ENCODE measurements around the gene CREBBP.

CREBBP gene

GRCh38 chr16:3720418-3720817 lies 160.1 kb downstream of the CREBBP start:
- no peak overlapping the region for H4K91ac ChIP-seq (ENCODE audit: low read length)
- H2AFZ ChIP-seq (ENCODE audit: low read depth, low read length), result no peak overlapping the region
- no peak for DNase-seq
- H3K4me3 ChIP-seq (ENCODE audit: insufficient read depth in 1 of 2, low read depth in 1 of 2, low read length in 2 of 2), result no peak overlapping the region
- H2BK120ac ChIP-seq (ENCODE audit: low read depth, low read length), result no peak overlapping the region
- WGBS, result 98% methylated on average over 9 of the region's 11 CpGs
- no peak overlapping the region for H3K4me2 ChIP-seq (ENCODE audit: low read length, poor library complexity, severe bottlenecking)
- peaks cover 8% of the 10 kb centered on the region for H3K79me1 ChIP-seq (replicated peaks; ENCODE audit: low read length, poor library complexity, severe bottlenecking)
- no peak overlapping the region for H3K14ac ChIP-seq (ENCODE audit: low read length in 2 of 2)
- no peak overlapping the region for H2BK5ac ChIP-seq (ENCODE audit: low read depth, low read length, poor library complexity, severe bottlenecking)
- no peak overlapping the region for H3K9ac ChIP-seq (ENCODE audit: low read length)
- no peak overlapping the region for H2BK15ac ChIP-seq (ENCODE audit: low read depth, poor library complexity, severe bottlenecking)
- no peak overlapping the region for H2BK12ac ChIP-seq (ENCODE audit: low read length in 2 of 2)
- H3K27me3 ChIP-seq (ENCODE audit: control insufficient read depth in 1 of 2, insufficient read depth in 1 of 2, low read length in 2 of 2), result no peaks in the 10 kb centered on the region
- no peak overlapping the region for H2AK5ac ChIP-seq (ENCODE audit: low read length, severe bottlenecking)
- H4K8ac ChIP-seq (ENCODE audit: low read length), result no peak overlapping the region
- no peak overlapping the region for H3K18ac ChIP-seq (ENCODE audit: low read depth in 1 of 2, low read length in 2 of 2)
- H3K36me3 ChIP-seq (ENCODE audit: control insufficient read depth in 1 of 2, insufficient read depth in 2 of 2, low read depth in 1 of 2, low read length in 2 of 2), result peaks cover 3 to 14% of the 10 kb centered on the region in 2 experiments
- H3K4me1 ChIP-seq (ENCODE audit: control insufficient read depth, insufficient read depth, low read depth, low read length), result peaks cover 9% of the 10 kb centered on the region
- H3K4ac ChIP-seq (ENCODE audit: low read depth in 1 of 2, low read length in 2 of 2), result no peak overlapping the region
- H3K23ac ChIP-seq (ENCODE audit: low read length in 2 of 2), result no peak overlapping the region
- no peak overlapping the region for H3K27ac ChIP-seq (ENCODE audit: low read length, poor library complexity, severe bottlenecking)
- no peaks in the 10 kb centered on the region for H3K9me3 ChIP-seq (ENCODE audit: control insufficient read depth, low read length)

- Histone ChIP-seq H3K4me3 (ENCODE audit: insufficient read depth in 1 of 2, low read depth in 1 of 2, low read length in 2 of 2) (no peak overlapping the region), H3K4me1 (ENCODE audit: control insufficient read depth, insufficient read depth, low read depth, low read length) (peaks cover 9% of the 10 kb centered on the region), H2AK5ac (ENCODE audit: low read length, severe bottlenecking) (no peak overlapping the region), H2BK15ac (ENCODE audit: low read depth, poor library complexity, severe bottlenecking) (no peak overlapping the region), H3K4me2 (ENCODE audit: low read length, poor library complexity, severe bottlenecking) (no peak overlapping the region), H3K14ac (ENCODE audit: low read length in 2 of 2) (no peak overlapping the region), H3K79me1 (replicated peaks; ENCODE audit: low read length, poor library complexity, severe bottlenecking) (peaks cover 19% of the 10 kb centered on the region), H3K36me3 (ENCODE audit: control insufficient read depth in 1 of 2, insufficient read depth in 2 of 2, low read depth in 1 of 2, low read length in 2 of 2) (peaks cover 4 to 7% of the 10 kb centered on the region in 2 experiments), H2BK12ac (ENCODE audit: low read length in 2 of 2) (no peak overlapping the region), H3K27ac (ENCODE audit: low read length, poor library complexity, severe bottlenecking) (no peak overlapping the region), H3K18ac (ENCODE audit: low read depth in 1 of 2, low read length in 2 of 2) (no peak overlapping the region), H3K9me3 (ENCODE audit: control insufficient read depth, low read length) (no peaks in the 10 kb centered on the region), H3K27me3 (ENCODE audit: control insufficient read depth in 1 of 2, insufficient read depth in 1 of 2, low read length in 2 of 2) (no peaks in the 10 kb centered on the region), H4K8ac (ENCODE audit: low read length) (peak overlapping the region; percentile 96), H3K9ac (ENCODE audit: low read length) (no peak overlapping the region), H3K23ac (ENCODE audit: low read length in 2 of 2) (no peak overlapping the region), H2AFZ (ENCODE audit: low read depth, low read length) (no peak overlapping the region), H2BK120ac (ENCODE audit: low read depth, low read length) (no peak overlapping the region), H3K4ac (ENCODE audit: low read depth in 1 of 2, low read length in 2 of 2) (peak overlapping the region in 1 of 2 experiments; percentile 81), H2BK5ac (ENCODE audit: low read depth, low read length, poor library complexity, severe bottlenecking) (no peak overlapping the region), H4K91ac (ENCODE audit: low read length) (no peak overlapping the region)
- DNase-seq, result no peak
- 100% methylated on average over 7 of the region's 10 CpGs for WGBS
Measured at GRCh38 chr16:3718628-3719027, 161.9 kb downstream of the CREBBP start.

- peak overlapping the region; percentile 21 for H2BK5ac ChIP-seq (ENCODE audit: low read depth, low read length, poor library complexity, severe bottlenecking)
- WGBS, result 24% methylated on average over 5 of the region's 5 CpGs
- H3K4me3 ChIP-seq (ENCODE audit: insufficient read depth in 1 of 2, low read depth in 1 of 2, low read length in 2 of 2), result peak overlapping the region in 1 of 2 experiments; percentile 97
- peak overlapping the region; percentile 98 for H3K4me2 ChIP-seq (ENCODE audit: low read length, poor library complexity, severe bottlenecking)
- H3K18ac ChIP-seq (ENCODE audit: low read depth in 1 of 2, low read length in 2 of 2), result peak overlapping the region; percentile 95 to 99
- peaks cover 23% of the 10 kb centered on the region for H3K79me1 ChIP-seq (replicated peaks; ENCODE audit: low read length, poor library complexity, severe bottlenecking)
- peak overlapping the region; percentile 96 for H4K8ac ChIP-seq (ENCODE audit: low read length)
- H4K91ac ChIP-seq (ENCODE audit: low read length), result peak overlapping the region; percentile 96
- peaks cover 10 to 13% of the 10 kb centered on the region in 2 experiments for H3K36me3 ChIP-seq (ENCODE audit: control insufficient read depth in 1 of 2, insufficient read depth in 2 of 2, low read depth in 1 of 2, low read length in 2 of 2)
- H3K4ac ChIP-seq (ENCODE audit: low read depth in 1 of 2, low read length in 2 of 2), result peak overlapping the region; percentile 81 to 95
- no peak overlapping the region for H2BK12ac ChIP-seq (ENCODE audit: low read length in 2 of 2)
- peak overlapping the region; percentile 94 for H2AK5ac ChIP-seq (ENCODE audit: low read length, severe bottlenecking)
- peak overlapping the region; percentile 95 for H3K9ac ChIP-seq (ENCODE audit: low read length)
- H2BK120ac ChIP-seq (ENCODE audit: low read depth, low read length), result no peak overlapping the region
- no peaks in the 10 kb centered on the region for H3K27me3 ChIP-seq (ENCODE audit: control insufficient read depth in 1 of 2, insufficient read depth in 1 of 2, low read length in 2 of 2)
- no peak overlapping the region for H2BK15ac ChIP-seq (ENCODE audit: low read depth, poor library complexity, severe bottlenecking)
- H3K4me1 ChIP-seq (ENCODE audit: control insufficient read depth, insufficient read depth, low read depth, low read length), result peaks cover 9% of the 10 kb centered on the region
- H3K14ac ChIP-seq (ENCODE audit: low read length in 2 of 2), result no peak overlapping the region
- peak overlapping the region; percentile 56 for H3K27ac ChIP-seq (ENCODE audit: low read length, poor library complexity, severe bottlenecking)
- DNase-seq, result no peak
- H3K23ac ChIP-seq (ENCODE audit: low read length in 2 of 2), result no peak overlapping the region
- peak overlapping the region; percentile 87 for H2AFZ ChIP-seq (ENCODE audit: low read depth, low read length)
- no peaks in the 10 kb centered on the region for H3K9me3 ChIP-seq (ENCODE audit: control insufficient read depth, low read length)
Measured at GRCh38 chr16:3718019-3718391, 162.5 kb downstream of the CREBBP start.

- Histone ChIP-seq H2AFZ (ENCODE audit: low read depth, low read length) (peak within 1 kb of the TSS; percentile 97), H3K4me2 (ENCODE audit: low read length, poor library complexity, severe bottlenecking) (peak within 1 kb of the TSS; percentile 98), H4K8ac (ENCODE audit: low read length) (peak within 1 kb of the TSS; percentile 96), H2BK120ac (ENCODE audit: low read depth, low read length) (peak within 1 kb of the TSS; percentile 57), H3K9me3 (ENCODE audit: control insufficient read depth, low read length) (no peaks in the 10 kb centered on the region), H3K4me1 (ENCODE audit: control insufficient read depth, insufficient read depth, low read depth, low read length) (peaks cover 9% of the 10 kb centered on the region), H3K9ac (ENCODE audit: low read length) (peak within 1 kb of the TSS; percentile 95), H3K14ac (ENCODE audit: low read length in 2 of 2) (peak within 1 kb of the TSS in 1 of 2 experiments; percentile 91), H3K36me3 (ENCODE audit: control insufficient read depth in 1 of 2, insufficient read depth in 2 of 2, low read depth in 1 of 2, low read length in 2 of 2) (peaks cover 13 to 16% of the 10 kb centered on the region in 2 experiments), H2BK15ac (ENCODE audit: low read depth, poor library complexity, severe bottlenecking) (peak within 1 kb of the TSS; percentile 75), H3K79me1 (replicated peaks; ENCODE audit: low read length, poor library complexity, severe bottlenecking) (peaks cover 26% of the 10 kb centered on the region), H3K27me3 (ENCODE audit: control insufficient read depth in 1 of 2, insufficient read depth in 1 of 2, low read length in 2 of 2) (no peaks in the 10 kb centered on the region), H2AK5ac (ENCODE audit: low read length, severe bottlenecking) (peak within 1 kb of the TSS; percentile 94), H3K4me3 (ENCODE audit: insufficient read depth in 1 of 2, low read depth in 1 of 2, low read length in 2 of 2) (peak within 1 kb of the TSS; percentile 93 to 97), H3K4ac (ENCODE audit: low read depth in 1 of 2, low read length in 2 of 2) (peak within 1 kb of the TSS; percentile 81 to 95), H3K23ac (ENCODE audit: low read length in 2 of 2) (peak within 1 kb of the TSS in 1 of 2 experiments; percentile 51), H2BK12ac (ENCODE audit: low read length in 2 of 2) (peak within 1 kb of the TSS in 1 of 2 experiments; percentile 35), H3K27ac (ENCODE audit: low read length, poor library complexity, severe bottlenecking) (peak within 1 kb of the TSS; percentile 56), H4K91ac (ENCODE audit: low read length) (peak within 1 kb of the TSS; percentile 96), H2BK5ac (ENCODE audit: low read depth, low read length, poor library complexity, severe bottlenecking) (peak within 1 kb of the TSS; percentile 21), H3K18ac (ENCODE audit: low read depth in 1 of 2, low read length in 2 of 2) (peak within 1 kb of the TSS; percentile 95 to 99)
- peak; percentile 80 for DNase-seq
- under 1% methylated on average over 76 of the region's 95 CpGs for WGBS
Measured at GRCh38 chr16:3717235-3718018, 163.1 kb downstream of the CREBBP start, which contains the start of gene TRAP1. Gene TRAP1, minus strand, starts transcription at chr16:3717524. Its CDS starts 16 bp downstream, at chr16:3717508.
